ENCODE results near the gene LRP1. TPM values are rescaled to one million over a fixed set of nuclear protein-coding genes. Genes with fewer than 3 reads are reported as not detected.

Gene LRP1
- total and polyA plus RNA-seq, 2 of the 13 experiments (the other 11 are each of a cell fraction or from before 2014, with no cell fraction given) = 14.7 to 30.8 TPM

GRCh38 chr12:57124261-57124877 lies 3.9 kb upstream of the LRP1 start (continued):
- no peak for TF ChIP-seq TOPORS (CRISPR knock-in tag; IDR thresholded peaks at IDR 0.05)
- no peak for TF ChIP-seq GZF1 (CRISPR knock-in tag; IDR thresholded peaks at IDR 0.05)
- peak; percentile 23; the same call in 1 of the 2 replicates for TF ChIP-seq ELF3 (CRISPR knock-in tag; IDR thresholded peaks at IDR 0.05)
- TF ChIP-seq NR2F2 (IDR thresholded peaks at IDR 0.05; ENCODE audit: borderline replicate concordance, low read depth) = 0 out of 2 replicates have a peak, but pooled peaks have one; percentile 29
- no peak for TF ChIP-seq ZNF17 (CRISPR knock-in tag; IDR thresholded peaks at IDR 0.05)
- TF ChIP-seq GATAD1 (CRISPR knock-in tag; IDR thresholded peaks at IDR 0.05) = 0 out of 2 replicates have a peak, but pooled peaks have one; percentile 21
- TF ChIP-seq CTCF (CRISPR knock-in tag; IDR thresholded peaks at IDR 0.05) = peak; percentile 91
- no peak for TF ChIP-seq ZNF224 (CRISPR knock-in tag; IDR thresholded peaks at IDR 0.05)
- peak; percentile 54 for TF ChIP-seq XRCC5 (optimal IDR thresholded peaks at IDR 0.05; ENCODE audit: low read length)
- no peak for TF ChIP-seq MYNN (CRISPR knock-in tag; IDR thresholded peaks at IDR 0.05; ENCODE audit: low read depth)
- TF ChIP-seq RXRB (CRISPR knock-in tag; IDR thresholded peaks at IDR 0.05; ENCODE audit: borderline replicate concordance) = 0 out of 2 replicates have a peak, but pooled peaks have one; percentile 23
- TF ChIP-seq SOX5 (CRISPR knock-in tag; IDR thresholded peaks at IDR 0.05; ENCODE audit: borderline replicate concordance) = peak; percentile 26; the same call in 1 of the 2 replicates
- no peak for TF ChIP-seq TAF1 (CRISPR knock-in tag; IDR thresholded peaks at IDR 0.05)
- no peak for TF ChIP-seq AGO2 (optimal IDR thresholded peaks at IDR 0.05; ENCODE audit: low read depth, low read length)
- TF ChIP-seq ZNF10 (CRISPR knock-in tag; IDR thresholded peaks at IDR 0.05; ENCODE audit: borderline replicate concordance, low read depth) = no peak
- no peak for TF ChIP-seq PLSCR1 (CRISPR knock-in tag; IDR thresholded peaks at IDR 0.05; ENCODE audit: borderline replicate concordance)
- no peak for TF ChIP-seq FOXA1 (IDR thresholded peaks at IDR 0.05)
- TF ChIP-seq FOXA1 (CRISPR knock-in tag; IDR thresholded peaks at IDR 0.05) = no peak
- peak; percentile 32; the same call in 1 of the 2 replicates for TF ChIP-seq ZFX (CRISPR knock-in tag; IDR thresholded peaks at IDR 0.05; ENCODE audit: low read depth)
- TF ChIP-seq ZSCAN25 (CRISPR knock-in tag; IDR thresholded peaks at IDR 0.05) = peak; percentile 61; the same call in 1 of the 2 replicates
- no peak for TF ChIP-seq BRCA1 (CRISPR knock-in tag; IDR thresholded peaks at IDR 0.05)
- no peak for TF ChIP-seq RCOR2 (CRISPR knock-in tag; IDR thresholded peaks at IDR 0.05)
- peak; percentile 10; the same call in 1 of the 2 replicates for TF ChIP-seq GATAD2A (CRISPR knock-in tag; IDR thresholded peaks at IDR 0.05)
- TF ChIP-seq ELF1 (CRISPR knock-in tag; IDR thresholded peaks at IDR 0.05) = peak; percentile 32; the same call in 1 of the 2 replicates
- peak; percentile 90 for TF ChIP-seq RAD21 (CRISPR knock-in tag; IDR thresholded peaks at IDR 0.05)
- no peak for TF ChIP-seq ZNF24 (IDR thresholded peaks at IDR 0.05)
- TF ChIP-seq MIXL1 (CRISPR knock-in tag; IDR thresholded peaks at IDR 0.05) = peak; percentile 86; the same call in 1 of the 2 replicates
- 0 out of 2 replicates have a peak, but pooled peaks have one; percentile 11 for TF ChIP-seq FOSL2 (CRISPR knock-in tag; IDR thresholded peaks at IDR 0.05)
- peak; percentile 73 for TF ChIP-seq ZBTB33 (CRISPR knock-in tag; IDR thresholded peaks at IDR 0.05)

Measured in HepG2 (cell line).